GM19324 (cell line): ENCODE measurements around the gene PGRMC2.

ENCODE experiments used
- ATAC-seq: cut with Tn5 transposase; IDR thresholded peaks from one replicate; pipeline ENCODE4 v1.9.1; 2021; ENCODE audit warnings: mild to moderate bottlenecking, moderate library complexity; ENCODE audit not compliant: unreplicated experiment, low FRiP score

Gene PGRMC2

GRCh38 chr4:128287141-128287870 is at the start of gene PGRMC2:
TSS of gene PGRMC2 (minus strand) at chr4:128287813. CDS start at chr4:128287790, 23 bp downstream.
- ATAC-seq, result peak; percentile 8

- ATAC-seq, result no peak
Measured at GRCh38 chr4:128335541-128335940, 47.9 kb upstream of the PGRMC2 start.

- ATAC-seq, result no peak
Measured at GRCh38 chr4:128334256-128334655, 46.6 kb upstream of the PGRMC2 start.

- no peak for ATAC-seq
Measured at GRCh38 chr4:128333309-128334018, 45.9 kb upstream of the PGRMC2 start.

- ATAC-seq, result no peak
Measured at GRCh38 chr4:128332081-128332480, 44.5 kb upstream of the PGRMC2 start.

- ATAC-seq, result no peak
Measured at GRCh38 chr4:128329638-128330037, 42.0 kb upstream of the PGRMC2 start.

- ATAC-seq, result no peak
Measured at GRCh38 chr4:128328106-128328505, 40.5 kb upstream of the PGRMC2 start.

- ATAC-seq, result no peak
Measured at GRCh38 chr4:128323401-128323800, 35.8 kb upstream of the PGRMC2 start.

- no peak for ATAC-seq
Measured at GRCh38 chr4:128322986-128323385, 35.4 kb upstream of the PGRMC2 start.

- ATAC-seq, result no peak
Measured at GRCh38 chr4:128322311-128322710, 34.7 kb upstream of the PGRMC2 start.

- no peak for ATAC-seq
Measured at GRCh38 chr4:128320656-128321055, 33.0 kb upstream of the PGRMC2 start.

- no peak for ATAC-seq
Measured at GRCh38 chr4:128315756-128316520, 28.3 kb upstream of the PGRMC2 start.

- no peak for ATAC-seq
Measured at GRCh38 chr4:128311659-128312403, 24.2 kb upstream of the PGRMC2 start.

- ATAC-seq, result no peak
Measured at GRCh38 chr4:128310266-128310697, 22.7 kb upstream of the PGRMC2 start.

- no peak for ATAC-seq
Measured at GRCh38 chr4:128309585-128309984, 22.0 kb upstream of the PGRMC2 start.

GRCh38 chr4:128308986-128309385 is 21.4 kb upstream of the PGRMC2 start:
- ATAC-seq, result no peak

GRCh38 chr4:128307123-128307571 is 19.5 kb upstream of the PGRMC2 start:
- ATAC-seq, result peak; percentile 74

- no peak for ATAC-seq
Measured at GRCh38 chr4:128305942-128306341, 18.3 kb upstream of the PGRMC2 start.

GRCh38 chr4:128303986-128304385 is 16.4 kb upstream of the PGRMC2 start:
- ATAC-seq, result no peak

- no peak for ATAC-seq
Measured at GRCh38 chr4:128303405-128303785, 15.8 kb upstream of the PGRMC2 start.
